Neuronal stem cell (in vitro differentiated cells): ENCODE data around the gene AS3MT.

Source experiments
- DNase-seq: peaks from one replicate; pipeline ENCODE4 v3.0.0-alpha.2; 2013; ENCODE audit warnings: low spot score
- H2AFZ ChIP-seq: one replicate; pipeline ENCODE4 v1.6.1; 2013; ENCODE audit warnings: mild to moderate bottlenecking, low read length, inconsistent platforms
- H2AK5ac ChIP-seq: 2 replicates; pipeline ENCODE4 v1.6.1; 2013; ENCODE audit warnings: low read depth, mild to moderate bottlenecking, inconsistent platforms, low read length, moderate library complexity, mixed read lengths
- H2BK120ac ChIP-seq: 2 replicates; pipeline ENCODE4 v1.6.1; 2013; ENCODE audit warnings: low read depth, mild to moderate bottlenecking, inconsistent platforms, low read length, moderate library complexity, mixed read lengths
- H2BK12ac ChIP-seq: one replicate; pipeline ENCODE4 v1.6.1; 2013; ENCODE audit warnings: low read length, inconsistent platforms
- H2BK15ac ChIP-seq: 2 replicates; pipeline ENCODE4 v1.6.1; 2013; ENCODE audit warnings: mild to moderate bottlenecking, low read length, inconsistent platforms, mixed read lengths
- H2BK5ac ChIP-seq: one replicate; pipeline ENCODE4 v1.6.1; 2013; ENCODE audit warnings: inconsistent platforms, mild to moderate bottlenecking, low read length, moderate library complexity
- H3K14ac ChIP-seq: one replicate; pipeline ENCODE4 v1.6.1; 2013; ENCODE audit warnings: low read length, inconsistent platforms
- H3K18ac ChIP-seq: 2 replicates; pipeline ENCODE4 v1.6.1; 2013; ENCODE audit warnings: low read length, inconsistent platforms
- H3K23ac ChIP-seq: 2 replicates; pipeline ENCODE4 v1.6.1; 2013; ENCODE audit warnings: low read depth, mild to moderate bottlenecking, mixed read lengths, low read length, inconsistent platforms; ENCODE audit not compliant: poor library complexity
- H3K27ac ChIP-seq: replicated peaks from 3 replicates; pipeline ENCODE4 v1.5.1; 2013; ENCODE audit warnings: low read length, inconsistent platforms
- H3K27me3 ChIP-seq, 3 experiments: 2 replicates each; pipeline ENCODE4 v1.6.1; 2013; ENCODE audit warnings: low read length in 3 of 3, mild to moderate bottlenecking in 2 of 3, inconsistent platforms in 1 of 3, low read depth in 1 of 3, mixed read lengths in 1 of 3, moderate library complexity in 1 of 3; ENCODE audit not compliant: control insufficient read depth in 3 of 3, insufficient read depth in 3 of 3
- H3K36me3 ChIP-seq, 2 donors: replicated peaks in 1 of 2; 2 replicates each; pipeline ENCODE4 v1.6.1; 2013; ENCODE audit warnings: low read length in 2 of 2; ENCODE audit not compliant: control insufficient read depth in 2 of 2, insufficient read depth in 2 of 2
- H3K4ac ChIP-seq: 2 replicates; pipeline ENCODE4 v1.6.1; 2013; ENCODE audit warnings: inconsistent platforms, mild to moderate bottlenecking, low read length, moderate library complexity
- H3K4me1 ChIP-seq, 2 donors: 1 replicate in 1 of 2; 2 replicates in 1 of 2; pipeline ENCODE4 v1.6.1; 2013; ENCODE audit warnings: low read length in 2 of 2, low read depth in 1 of 2; ENCODE audit not compliant: control insufficient read depth in 2 of 2, insufficient read depth in 1 of 2
- H3K4me2 ChIP-seq: one replicate; pipeline ENCODE4 v1.6.1; 2013; ENCODE audit warnings: mild to moderate bottlenecking, low read length, inconsistent platforms; ENCODE audit not compliant: insufficient read depth, poor library complexity, severe bottlenecking
- H3K4me3 ChIP-seq, 2 donors: 2 replicates each; pipeline ENCODE4 v1.5.1; 2013; ENCODE audit warnings: low read length in 2 of 2, mild to moderate bottlenecking in 2 of 2, inconsistent platforms in 1 of 2, moderate library complexity in 1 of 2
- H3K79me1 ChIP-seq: one replicate; pipeline ENCODE4 v1.6.1; 2013; ENCODE audit warnings: low read depth, mild to moderate bottlenecking, inconsistent platforms, low read length, moderate library complexity
- H3K9ac ChIP-seq: one replicate; pipeline ENCODE4 v1.6.1; 2013; ENCODE audit warnings: mild to moderate bottlenecking, low read depth, low read length, inconsistent platforms; ENCODE audit not compliant: poor library complexity
- H3K9me3 ChIP-seq, 2 donors: replicated peaks in 1 of 2; 2 replicates each; pipeline versions ENCODE3 to v1.6.1; 2013; ENCODE audit warnings: low read length in 2 of 2, mild to moderate bottlenecking in 2 of 2, inconsistent platforms in 1 of 2, low read depth in 1 of 2, mixed read lengths in 1 of 2, moderate library complexity in 1 of 2; ENCODE audit not compliant: control insufficient read depth in 2 of 2, insufficient read depth in 1 of 2
- H4K8ac ChIP-seq: one replicate; pipeline ENCODE4 v1.6.1; 2013; ENCODE audit warnings: low read depth, mild to moderate bottlenecking, inconsistent platforms, low read length, moderate library complexity
- H4K91ac ChIP-seq: one replicate; pipeline ENCODE4 v1.6.1; 2013; ENCODE audit warnings: low read length, low read depth, mild to moderate bottlenecking, inconsistent platforms; ENCODE audit not compliant: poor library complexity
- WGBS, 2 donors: extraction: QIAGEN DNeasy Blood & Tissue Kit; methylation state at CpG; one replicate each; pipeline ENCODE4 v1.1.7; 2013; ENCODE audit warnings: missing lambda C conversion rate in 2 of 2, mixed read lengths in 1 of 2; ENCODE audit not compliant: insufficient read length in 2 of 2, insufficient replicate concordance in 1 of 2; ENCODE audit errors: extremely low coverage in 2 of 2; 5-methylcytosine and 5-hydroxymethylcytosine counted together

AS3MT gene

DNA sequence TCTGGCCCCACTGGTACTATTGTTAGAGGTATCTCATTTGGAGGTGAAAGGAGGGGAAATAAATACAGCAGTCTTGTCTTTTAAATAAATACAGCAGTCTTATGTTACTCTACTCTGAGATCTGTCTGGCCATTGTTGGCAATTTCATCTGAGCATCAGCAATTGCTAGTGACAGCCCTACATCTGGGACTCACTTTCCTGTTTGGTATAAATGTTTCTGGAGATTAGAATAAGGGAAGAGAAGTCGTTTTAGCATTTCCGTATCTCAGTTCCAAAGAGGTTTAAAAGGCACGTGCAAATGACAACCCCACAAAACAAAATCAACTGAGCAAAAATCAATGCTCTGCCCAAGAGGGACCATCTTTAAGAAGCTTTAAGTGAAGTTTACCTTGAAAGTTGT, 30.7 kb downstream of the AS3MT start:
- Histone ChIP-seq H4K91ac (no peak overlapping the region), H3K4me1 (no peaks in the 10 kb centered on the region), H3K36me3 (peaks cover 4 to 31% of the 10 kb centered on the region in 2 donors), H2BK15ac (no peak overlapping the region), H3K9me3 (no peaks in the 10 kb centered on the region), H2BK5ac (no peak overlapping the region), H2BK120ac (no peak overlapping the region), H3K18ac (no peak overlapping the region), H2AK5ac (no peak overlapping the region), H3K4me3 (no peak overlapping the region), H3K27me3 (no peaks in the 10 kb centered on the region), H2AFZ (no peak overlapping the region), H2BK12ac (no peak overlapping the region), H3K4ac (no peak overlapping the region), H3K9ac (no peak overlapping the region), H3K79me1 (no peaks in the 10 kb centered on the region), H3K14ac (no peak overlapping the region), H3K4me2 (no peak overlapping the region), H3K23ac (no peak overlapping the region), H4K8ac (no peak overlapping the region), H3K27ac (no peak overlapping the region)
- no CpG with 5 or more reads among the region's 3 CpGs for WGBS, 2 donors
- no peak for DNase-seq

DNA sequence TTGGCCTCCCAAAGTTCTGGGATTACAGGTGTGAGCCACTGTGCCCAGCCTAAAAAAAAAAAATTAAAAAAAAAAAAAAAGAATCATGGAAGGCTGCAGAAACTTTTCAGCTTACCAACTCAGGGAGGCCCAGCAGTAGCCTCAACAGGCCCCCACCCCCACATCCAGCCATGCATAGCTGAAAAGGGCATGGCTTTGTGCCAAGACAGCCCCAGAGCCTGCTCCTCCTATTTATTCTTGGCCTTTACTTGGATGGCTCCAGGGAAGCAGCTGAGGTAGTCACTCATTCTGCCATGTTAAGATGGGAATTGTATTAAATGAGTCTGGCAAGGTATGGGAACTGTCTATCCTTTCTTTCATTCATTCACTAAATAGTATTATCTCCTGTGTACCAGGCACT, 35.1 kb downstream of the AS3MT start:
- Histone ChIP-seq H3K23ac (no peak overlapping the region), H2BK12ac (no peak overlapping the region)

DNA sequence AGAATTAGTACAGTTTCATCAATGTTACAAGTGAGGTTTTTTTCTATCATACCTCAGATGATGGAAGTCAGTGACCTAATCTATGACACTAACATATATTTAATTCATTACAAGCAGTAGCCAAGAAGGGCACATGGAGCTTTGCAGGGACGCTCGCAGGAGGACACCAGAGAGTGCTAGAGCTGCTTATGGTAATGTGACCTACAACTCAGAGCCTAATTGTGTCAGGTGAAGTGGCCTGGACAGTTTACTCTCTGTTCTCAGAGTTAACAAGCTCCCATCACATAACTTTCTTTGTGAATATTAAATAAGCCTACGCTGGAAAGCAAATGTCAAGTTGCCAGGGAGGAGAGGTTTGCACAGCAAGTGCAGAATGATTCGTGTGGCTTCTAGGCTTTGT, 37.2 kb downstream of the AS3MT start:
- Histone ChIP-seq H3K18ac (no peak overlapping the region), H2BK15ac (no peak overlapping the region), H2AFZ (no peak overlapping the region), H2BK120ac (no peak overlapping the region), H4K91ac (no peak overlapping the region), H3K4me3 (no peak overlapping the region), H4K8ac (no peak overlapping the region), H2BK12ac (no peak overlapping the region), H3K36me3 (peaks cover 0 to 7% of the 10 kb centered on the region in 2 donors), H3K4ac (no peak overlapping the region), H3K9me3 (no peaks in the 10 kb centered on the region), H3K4me1 (no peaks in the 10 kb centered on the region), H3K14ac (no peak overlapping the region), H3K27me3 (no peaks in the 10 kb centered on the region), H3K23ac (no peak overlapping the region), H2AK5ac (no peak overlapping the region), H3K4me2 (no peak overlapping the region), H3K79me1 (no peaks in the 10 kb centered on the region), H3K27ac (no peak overlapping the region), H2BK5ac (no peak overlapping the region), H3K9ac (no peak overlapping the region)
- WGBS, 2 donors: no CpG with 5 or more reads among the region's 4 CpGs
- DNase-seq: no peak

More for the DNA sequence above, 35.1 kb downstream of the AS3MT start:
- H4K91ac ChIP-seq: no peak overlapping the region
- no peak overlapping the region for H3K9ac ChIP-seq
- no peak overlapping the region for H3K18ac ChIP-seq
- no peak overlapping the region for H3K4me2 ChIP-seq
- H3K36me3 ChIP-seq: peaks cover 0 to 17% of the 10 kb centered on the region in 2 donors
- no peaks in the 10 kb centered on the region for H3K9me3 ChIP-seq
- no peak overlapping the region for H3K27ac ChIP-seq
- H2AK5ac ChIP-seq: no peak overlapping the region
- no peak overlapping the region for H4K8ac ChIP-seq
- H3K4me3 ChIP-seq: no peak overlapping the region
- no peaks in the 10 kb centered on the region for H3K79me1 ChIP-seq
- no peak overlapping the region for H2BK120ac ChIP-seq
- H3K14ac ChIP-seq: no peak overlapping the region
- DNase-seq: no peak
- no peak overlapping the region for H2BK15ac ChIP-seq
- H3K27me3 ChIP-seq: no peaks in the 10 kb centered on the region
- H3K4me1 ChIP-seq: no peaks in the 10 kb centered on the region
- no peak overlapping the region for H3K4ac ChIP-seq
- no peak overlapping the region for H2BK5ac ChIP-seq
- H2AFZ ChIP-seq: no peak overlapping the region

DNA sequence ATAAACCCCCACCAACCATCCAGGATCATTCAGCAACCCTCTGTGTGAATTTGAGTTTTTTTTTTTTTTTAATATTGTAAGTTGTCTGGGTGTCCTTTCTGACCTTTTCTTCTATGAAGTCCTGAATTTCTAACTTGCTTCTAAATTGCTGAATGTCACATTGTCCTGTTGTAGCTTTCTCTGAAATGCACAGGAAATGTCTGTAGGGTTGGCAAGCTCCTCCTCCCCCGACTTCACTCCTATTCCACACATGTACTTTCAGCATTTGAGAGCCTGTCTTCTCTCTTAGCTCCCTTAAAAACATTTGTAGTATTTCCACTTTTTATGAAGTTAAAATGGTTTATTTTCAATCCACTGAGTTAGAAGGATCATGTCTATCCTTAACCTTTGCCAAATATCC, 45.5 kb downstream of the AS3MT start:
- Histone ChIP-seq H4K8ac (no peak overlapping the region), H3K4me1 (peaks cover 7 to 10% of the 10 kb centered on the region in 2 donors), H3K4me3 (no peak overlapping the region), H2BK12ac (no peak overlapping the region), H3K4me2 (no peak overlapping the region), H3K9me3 (peaks cover 0 to 2% of the 10 kb centered on the region in 2 donors), H2BK5ac (no peak overlapping the region), H3K36me3 (no peaks in the 10 kb centered on the region), H2AFZ (no peak overlapping the region), H3K27me3 (peaks cover 0 to 11% (median 0%) of the 10 kb centered on the region in 3 experiments), H2BK120ac (no peak overlapping the region), H3K4ac (no peak overlapping the region), H3K79me1 (no peaks in the 10 kb centered on the region), H2BK15ac (no peak overlapping the region), H2AK5ac (no peak overlapping the region), H3K9ac (no peak overlapping the region), H3K18ac (no peak overlapping the region), H4K91ac (no peak overlapping the region), H3K27ac (no peak overlapping the region), H3K14ac (no peak overlapping the region), H3K23ac (no peak overlapping the region)
- WGBS, 2 donors: no CpG with 5 or more reads among the region's 1 CpG
- no peak for DNase-seq
